ENCODE data around the gene CHADL. TPM values are rescaled to one million over a fixed set of nuclear protein-coding genes. Genes with fewer than 3 reads are reported as not detected.

The CHADL gene, protein sequence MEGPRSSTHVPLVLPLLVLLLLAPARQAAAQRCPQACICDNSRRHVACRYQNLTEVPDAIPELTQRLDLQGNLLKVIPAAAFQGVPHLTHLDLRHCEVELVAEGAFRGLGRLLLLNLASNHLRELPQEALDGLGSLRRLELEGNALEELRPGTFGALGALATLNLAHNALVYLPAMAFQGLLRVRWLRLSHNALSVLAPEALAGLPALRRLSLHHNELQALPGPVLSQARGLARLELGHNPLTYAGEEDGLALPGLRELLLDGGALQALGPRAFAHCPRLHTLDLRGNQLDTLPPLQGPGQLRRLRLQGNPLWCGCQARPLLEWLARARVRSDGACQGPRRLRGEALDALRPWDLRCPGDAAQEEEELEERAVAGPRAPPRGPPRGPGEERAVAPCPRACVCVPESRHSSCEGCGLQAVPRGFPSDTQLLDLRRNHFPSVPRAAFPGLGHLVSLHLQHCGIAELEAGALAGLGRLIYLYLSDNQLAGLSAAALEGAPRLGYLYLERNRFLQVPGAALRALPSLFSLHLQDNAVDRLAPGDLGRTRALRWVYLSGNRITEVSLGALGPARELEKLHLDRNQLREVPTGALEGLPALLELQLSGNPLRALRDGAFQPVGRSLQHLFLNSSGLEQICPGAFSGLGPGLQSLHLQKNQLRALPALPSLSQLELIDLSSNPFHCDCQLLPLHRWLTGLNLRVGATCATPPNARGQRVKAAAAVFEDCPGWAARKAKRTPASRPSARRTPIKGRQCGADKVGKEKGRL
- total RNA-seq (2014; rRNA removed; shearing (Covaris generic)), result 0.11 TPM in 1 of 2 replicates, not detected in the other

- H3K4me1 ChIP-seq (replicated peaks), result peaks cover 26% of the 10 kb centered on the region
- H3K4me3 ChIP-seq, result no peak within 1 kb of the TSS
- no peak within 1 kb of the TSS for H3K27ac ChIP-seq
- H3K36me3 ChIP-seq, result peaks cover 17% of the 10 kb centered on the region
- no peaks in the 10 kb centered on the region for H3K9me3 ChIP-seq (replicated peaks)
- no peak for DNase-seq (ENCODE audit: low read depth in 1 of 2, low spot score in 2 of 2)
- no peaks in the 10 kb centered on the region for H3K27me3 ChIP-seq (replicated peaks)
Measured at GRCh38 chr22:41240377-41241132, at the start of gene CHADL. Gene CHADL, minus strand, starts transcription at chr22:41240931. Its CDS starts 50 bp downstream, at chr22:41240881.

GRCh38 chr22:41289671-41290070 is 48.9 kb upstream of the CHADL start:
- no peak for DNase-seq (ENCODE audit: low read depth in 1 of 2, low spot score in 2 of 2)
- peak overlapping the region; percentile 91 for H3K27ac ChIP-seq

DNA sequence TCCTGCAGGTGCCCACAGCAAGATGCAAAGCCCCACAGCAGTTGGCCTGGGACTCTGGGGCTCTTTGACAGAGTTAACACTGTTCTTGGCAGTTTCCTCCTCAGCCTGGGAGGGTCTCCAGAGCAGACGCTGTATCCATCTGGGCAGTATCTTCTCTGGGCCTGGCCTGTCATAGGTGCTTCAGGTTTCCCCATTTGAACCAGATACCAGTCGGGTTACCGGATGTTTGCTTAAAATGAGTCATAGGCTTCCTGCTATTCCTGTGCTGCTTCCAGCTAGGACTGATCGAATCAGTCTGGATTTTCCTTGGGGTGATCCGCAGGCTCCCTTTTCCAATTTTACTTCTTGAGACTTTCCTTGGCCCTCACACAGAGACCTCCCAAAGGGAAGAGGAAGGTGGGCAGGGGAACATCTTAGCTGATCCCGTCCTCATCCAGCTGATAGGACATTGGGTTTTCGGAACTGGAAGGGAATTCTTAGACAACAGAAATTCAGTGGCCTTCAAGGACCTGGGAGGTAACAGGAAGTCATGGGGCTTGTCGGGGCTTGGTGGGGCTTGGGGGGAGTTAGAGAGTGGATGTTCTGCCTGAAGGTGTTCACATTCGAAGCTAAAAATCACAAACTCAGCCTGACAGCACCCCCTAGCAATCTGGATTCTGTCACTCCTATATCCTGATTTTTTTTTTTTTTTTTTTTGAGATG is 47.7 kb upstream of the CHADL start:
- peaks cover 26% of the 10 kb centered on the region for H3K36me3 ChIP-seq
- no peaks in the 10 kb centered on the region for H3K27me3 ChIP-seq (replicated peaks)
- H3K27ac ChIP-seq, result peak overlapping the region; percentile 91
- DNase-seq (ENCODE audit: low read depth in 1 of 2, low spot score in 2 of 2), result peak; percentile 71 to 87
- no peaks in the 10 kb centered on the region for H3K9me3 ChIP-seq (replicated peaks)
- peaks cover 79% of the 10 kb centered on the region for H3K4me1 ChIP-seq (replicated peaks)
- no peak overlapping the region for H3K4me3 ChIP-seq

More at GRCh38 chr22:41289671-41290070, 48.9 kb upstream of the CHADL start:
- Histone ChIP-seq H3K4me3 (no peak overlapping the region), H3K27me3 (replicated peaks) (no peaks in the 10 kb centered on the region), H3K9me3 (replicated peaks) (no peaks in the 10 kb centered on the region), H3K4me1 (replicated peaks) (peaks cover 69% of the 10 kb centered on the region), H3K36me3 (peaks cover 13% of the 10 kb centered on the region)

DNA sequence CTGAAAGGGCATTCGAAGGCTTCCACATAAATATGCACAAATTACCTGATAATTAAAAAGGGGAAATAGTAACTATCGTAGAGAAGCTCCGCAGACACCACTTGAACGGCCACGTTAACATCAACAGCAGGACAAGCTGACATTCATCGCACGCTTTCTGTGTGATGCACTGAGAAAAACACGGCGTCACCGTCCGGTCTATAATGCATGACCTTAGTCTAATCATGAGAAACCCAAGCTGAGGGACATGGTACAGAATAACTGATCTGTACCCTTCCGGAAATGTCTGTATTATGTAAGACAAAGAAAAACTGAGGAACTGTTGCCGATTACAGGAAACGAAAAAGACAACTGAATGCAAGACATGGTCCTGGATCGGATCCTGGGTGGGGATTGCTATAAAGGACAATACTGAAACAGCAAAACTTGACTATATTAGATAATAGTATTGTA is 45.9 kb upstream of the CHADL start:
- DNase-seq (ENCODE audit: low read depth in 1 of 2, low spot score in 2 of 2), result no peak
- H3K27ac ChIP-seq, result peak overlapping the region; percentile 66
- H3K36me3 ChIP-seq, result peaks cover 43% of the 10 kb centered on the region
- no peaks in the 10 kb centered on the region for H3K9me3 ChIP-seq (replicated peaks)
- no peaks in the 10 kb centered on the region for H3K27me3 ChIP-seq (replicated peaks)
- H3K4me3 ChIP-seq, result peak overlapping the region; percentile 78
- peaks cover 74% of the 10 kb centered on the region for H3K4me1 ChIP-seq (replicated peaks)

DNA sequence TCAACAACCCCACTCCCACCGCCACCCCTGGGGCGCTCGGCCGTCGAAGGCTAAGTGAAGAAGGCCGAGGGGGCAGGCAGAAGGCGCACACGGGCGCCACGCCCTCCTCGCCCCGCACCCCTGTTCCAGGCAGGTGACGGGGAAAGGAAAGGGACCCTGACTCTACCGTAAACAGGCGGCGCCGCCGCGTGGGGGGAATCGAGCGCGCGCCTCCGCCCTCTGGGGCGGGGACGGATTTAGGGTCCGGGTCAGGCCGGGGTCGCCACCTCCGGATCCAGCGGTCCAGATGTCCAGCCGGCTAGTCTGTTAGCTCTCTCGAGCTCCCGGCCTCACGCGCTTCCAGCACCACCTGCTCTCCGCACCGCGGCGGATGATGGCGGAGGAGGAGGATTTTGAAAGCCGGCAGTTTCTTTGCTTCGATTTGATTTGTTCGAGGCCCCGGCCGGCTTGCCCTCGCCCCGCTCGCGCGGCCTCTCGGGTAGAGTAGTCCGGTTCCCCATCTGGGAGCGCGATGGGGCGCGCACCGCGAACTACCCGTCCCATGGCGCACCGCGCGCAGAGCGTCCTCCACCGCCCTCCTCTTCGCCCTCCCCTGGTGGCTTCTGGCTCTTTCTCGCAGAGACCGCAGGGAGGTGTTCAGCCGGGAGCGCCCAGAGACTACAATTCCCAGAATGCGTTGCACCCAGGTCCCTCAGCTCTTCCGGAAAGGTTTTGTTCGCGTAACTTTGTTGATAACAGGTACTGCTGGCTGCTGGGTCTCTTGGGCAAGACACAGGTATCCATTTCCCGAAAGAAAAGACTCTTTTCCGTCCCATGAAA is 45.3 kb upstream of the CHADL start, which contains the start of gene RANGAP1:
TSS of gene RANGAP1 (minus strand) at position 368 of the 819 bp plus-strand sequence. CDS start 5,143 bp downstream, outside the sequence.
- Histone ChIP-seq H3K36me3 (peaks cover 49% of the 10 kb centered on the region), H3K4me1 (replicated peaks) (peaks cover 67% of the 10 kb centered on the region), H3K27me3 (replicated peaks) (no peaks in the 10 kb centered on the region), H3K27ac (peak within 1 kb of the TSS; percentile 92), H3K9me3 (replicated peaks) (no peaks in the 10 kb centered on the region), H3K4me3 (peak within 1 kb of the TSS; percentile 78)
- peak; percentile 98 to 99 for DNase-seq (ENCODE audit: low read depth in 1 of 2, low spot score in 2 of 2)

GRCh38 chr22:41285441-41285819 is 44.7 kb upstream of the CHADL start:
- peaks cover 55% of the 10 kb centered on the region for H3K36me3 ChIP-seq
- H3K27me3 ChIP-seq (replicated peaks), result no peaks in the 10 kb centered on the region
- peak; percentile 89 to 95 for DNase-seq (ENCODE audit: low read depth in 1 of 2, low spot score in 2 of 2)
- H3K27ac ChIP-seq, result peak overlapping the region; percentile 92
- peak overlapping the region; percentile 78 for H3K4me3 ChIP-seq
- peaks cover 63% of the 10 kb centered on the region for H3K4me1 ChIP-seq (replicated peaks)
- H3K9me3 ChIP-seq (replicated peaks), result no peaks in the 10 kb centered on the region

GRCh38 chr22:41284465-41284864 is 43.7 kb upstream of the CHADL start:
- Histone ChIP-seq H3K36me3 (peaks cover 65% of the 10 kb centered on the region), H3K4me1 (replicated peaks) (peaks cover 53% of the 10 kb centered on the region), H3K27ac (peak overlapping the region; percentile 92), H3K4me3 (no peak overlapping the region; the same call in 1 of the 2 replicates), H3K27me3 (replicated peaks) (no peaks in the 10 kb centered on the region), H3K9me3 (replicated peaks) (no peaks in the 10 kb centered on the region)
- DNase-seq (ENCODE audit: low read depth in 1 of 2, low spot score in 2 of 2), result no peak

GRCh38 chr22:41280854-41281253 is 40.1 kb upstream of the CHADL start:
- Histone ChIP-seq H3K27ac (no peak overlapping the region), H3K36me3 (peaks cover 97% of the 10 kb centered on the region), H3K9me3 (replicated peaks) (no peaks in the 10 kb centered on the region), H3K4me1 (replicated peaks) (peaks cover 22% of the 10 kb centered on the region), H3K4me3 (no peak overlapping the region), H3K27me3 (replicated peaks) (no peaks in the 10 kb centered on the region)
- no peak for DNase-seq (ENCODE audit: low read depth in 1 of 2, low spot score in 2 of 2)

DNA sequence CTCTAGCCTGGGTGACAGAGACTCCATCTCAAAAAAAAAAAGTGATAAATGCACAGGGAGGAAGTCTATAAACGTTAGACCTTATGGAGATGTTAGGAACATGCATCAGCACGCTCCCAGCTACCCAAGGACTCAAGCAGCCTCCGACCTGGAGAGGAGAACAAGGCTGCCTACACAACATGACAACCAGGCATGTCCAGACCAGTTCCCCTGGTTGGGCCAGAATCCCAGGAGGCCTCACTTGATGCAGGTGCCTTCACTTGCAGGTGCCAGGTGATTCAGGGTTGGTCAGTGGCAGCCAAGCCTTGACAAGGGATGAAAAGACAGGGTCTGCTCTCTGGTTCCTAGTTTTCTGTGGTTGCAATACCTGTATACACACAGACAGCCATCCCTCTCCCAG is 39.3 kb upstream of the CHADL start:
- Histone ChIP-seq H3K9me3 (replicated peaks) (no peaks in the 10 kb centered on the region), H3K27me3 (replicated peaks) (no peaks in the 10 kb centered on the region), H3K36me3 (peaks cover 97% of the 10 kb centered on the region), H3K4me1 (replicated peaks) (peaks cover 16% of the 10 kb centered on the region), H3K27ac (no peak overlapping the region), H3K4me3 (no peak overlapping the region)
- DNase-seq (ENCODE audit: low read depth in 1 of 2, low spot score in 2 of 2), result no peak

DNA sequence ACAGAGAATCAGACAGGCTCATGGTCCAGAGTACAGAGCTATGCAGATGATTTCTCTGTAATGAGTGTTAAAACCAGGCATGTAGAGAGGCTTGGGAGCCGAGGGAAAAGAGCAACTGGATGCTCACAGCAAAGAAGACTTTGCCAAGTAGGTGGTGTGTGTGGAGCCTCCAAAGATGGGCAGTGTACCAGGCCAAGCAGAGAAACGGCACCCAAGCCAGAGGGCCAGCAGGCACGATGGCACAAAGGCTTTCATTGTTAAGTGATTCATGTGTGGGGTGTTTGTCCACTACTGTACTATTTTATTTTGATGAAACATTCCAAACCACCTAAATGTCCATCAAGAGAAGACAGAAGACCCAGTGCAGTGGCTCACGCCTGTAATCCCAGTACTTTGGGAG is 34.1 kb upstream of the CHADL start:
- peaks cover 97% of the 10 kb centered on the region for H3K36me3 ChIP-seq

DNA sequence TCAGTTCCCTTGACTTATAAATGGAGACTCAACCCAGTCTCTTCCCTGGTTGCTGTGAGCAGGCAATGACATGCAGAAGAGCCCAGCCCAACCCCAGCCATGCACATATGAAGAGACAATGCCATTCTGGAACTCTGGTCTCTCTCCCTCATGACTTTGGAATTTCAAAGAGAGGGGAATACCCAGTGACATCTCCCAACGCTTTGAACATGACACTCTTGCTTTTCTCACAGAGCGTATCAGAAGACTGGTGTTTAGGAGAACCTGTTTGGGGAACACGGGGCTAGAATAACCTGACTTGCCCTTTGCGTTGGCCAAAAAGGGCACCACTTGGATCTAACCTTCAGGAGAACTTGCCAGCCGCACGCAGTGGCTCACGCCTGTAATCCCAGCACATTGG is 32.4 kb upstream of the CHADL start:
- DNase-seq (ENCODE audit: low read depth in 1 of 2, low spot score in 2 of 2), result no peak
- Histone ChIP-seq H3K27me3 (replicated peaks) (no peaks in the 10 kb centered on the region), H3K9me3 (replicated peaks) (no peaks in the 10 kb centered on the region), H3K4me1 (replicated peaks) (no peaks in the 10 kb centered on the region), H3K27ac (no peak overlapping the region), H3K36me3 (peaks cover 97% of the 10 kb centered on the region), H3K4me3 (no peak overlapping the region)

More for the DNA sequence above, 34.1 kb upstream of the CHADL start:
- Histone ChIP-seq H3K4me3 (no peak overlapping the region), H3K27ac (no peak overlapping the region), H3K9me3 (replicated peaks) (no peaks in the 10 kb centered on the region), H3K4me1 (replicated peaks) (no peaks in the 10 kb centered on the region), H3K27me3 (replicated peaks) (no peaks in the 10 kb centered on the region)
- DNase-seq (ENCODE audit: low read depth in 1 of 2, low spot score in 2 of 2), result no peak

- Histone ChIP-seq H3K27me3 (replicated peaks) (no peaks in the 10 kb centered on the region), H3K36me3 (peaks cover 100% of the 10 kb centered on the region), H3K4me3 (no peak overlapping the region), H3K4me1 (replicated peaks) (no peaks in the 10 kb centered on the region), H3K27ac (no peak overlapping the region), H3K9me3 (replicated peaks) (no peaks in the 10 kb centered on the region)
- no peak for DNase-seq (ENCODE audit: low read depth in 1 of 2, low spot score in 2 of 2)
Measured at GRCh38 chr22:41271787-41272186, 31.1 kb upstream of the CHADL start.
